Effector memory CD8-positive, alpha-beta T cell (primary cell): ENCODE measurements around the gene DNMT1.
"Not testable (repeated sequence)": the region's sequence is repeated elsewhere in the genome, so short reads cannot be mapped to it uniquely, and the experiment has no call there.

Experiments used
- ATAC-seq: fragments of 150-1000 bp; cut with Tn5 transposase; replicated peaks from 2 replicates; pipeline ENCODE4 v1.10.0; 2021; ENCODE audit warnings: mild to moderate bottlenecking, moderate library complexity
- DNase-seq, 3 experiments: peaks; one replicate each; pipeline ENCODE4 v3.0.0; 2021
- H3K27ac Mint-ChIP-seq, 2 donors: one replicate each; pipeline ENCODE4 v1.8.0; 2022; ENCODE audit warnings: mild to moderate bottlenecking in 2 of 2, mixed read lengths in 2 of 2, moderate library complexity in 2 of 2
- H3K27me3 Mint-ChIP-seq, 2 donors: one replicate each; pipeline ENCODE4 v1.8.0; 2022; ENCODE audit warnings: mixed read lengths in 2 of 2
- H3K36me3 Mint-ChIP-seq: one replicate; pipeline ENCODE4 v1.8.0; 2022; ENCODE audit warnings: mild to moderate bottlenecking, moderate library complexity, mixed read lengths; ENCODE audit not compliant: insufficient read depth
- H3K4me1 Mint-ChIP-seq, 2 donors: one replicate each; pipeline ENCODE4 v1.8.0; 2022; ENCODE audit warnings: low read depth in 2 of 2, mixed read lengths in 2 of 2
- H3K4me3 Mint-ChIP-seq, 2 donors: one replicate each; pipeline ENCODE4 v1.8.0; 2022; ENCODE audit warnings: mild to moderate bottlenecking in 2 of 2, mixed read lengths in 2 of 2, moderate library complexity in 2 of 2
- H3K9me3 Mint-ChIP-seq, 2 donors: one replicate each; pipeline ENCODE4 v1.8.0; 2022; ENCODE audit warnings: mixed read lengths in 2 of 2

The DNMT1 gene

DNA sequence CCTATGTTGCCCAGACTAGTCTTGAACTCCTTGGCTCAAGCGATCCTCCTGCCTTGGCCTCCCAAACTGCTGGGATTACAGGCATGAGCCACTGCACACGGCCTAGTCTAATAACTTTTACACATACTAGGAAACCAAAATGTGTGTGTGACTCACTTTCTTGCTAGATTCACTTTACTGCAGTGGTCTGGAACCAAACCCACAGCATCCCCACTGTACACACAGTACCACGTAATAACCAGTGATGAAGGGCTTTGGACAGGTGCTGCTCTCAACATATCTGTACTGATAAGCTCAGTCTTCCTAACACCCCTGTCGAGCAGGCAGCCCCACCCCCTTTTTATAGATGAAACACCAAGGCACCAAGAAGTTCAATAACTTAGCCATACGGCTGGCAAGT, 5.1 kb downstream of the DNMT1 start:
- DNase-seq, result no peak
- H3K4me1 Mint-ChIP-seq, result peaks cover 31 to 43% of the 10 kb centered on the region in 2 donors
- no peak overlapping the region for H3K4me3 Mint-ChIP-seq
- peaks cover 45% of the 10 kb centered on the region for H3K36me3 Mint-ChIP-seq
- peak overlapping the region; percentile 55 to 75 for H3K27ac Mint-ChIP-seq
- H3K27me3 Mint-ChIP-seq, result no peaks in the 10 kb centered on the region
- H3K9me3 Mint-ChIP-seq, result no peaks in the 10 kb centered on the region
- no peak for ATAC-seq

DNA sequence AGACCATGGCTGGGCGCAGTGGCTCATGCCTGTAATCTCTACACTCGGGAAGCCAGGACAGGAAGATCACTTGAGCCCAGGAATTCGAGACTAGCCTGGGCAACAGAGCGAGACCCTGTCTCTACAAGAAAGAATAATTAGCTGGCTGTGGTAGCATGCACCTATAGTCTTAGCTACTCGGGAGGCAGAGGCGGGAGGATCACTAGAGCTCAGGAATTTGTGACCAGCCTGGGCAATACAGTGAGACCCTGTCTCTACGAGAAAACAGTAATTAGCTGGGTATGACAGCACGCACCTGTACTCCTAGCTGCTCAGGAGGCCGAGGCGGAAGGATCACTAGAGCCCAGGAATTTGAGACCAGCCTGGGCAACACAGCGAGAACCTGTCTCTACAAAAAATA, 7.4 kb downstream of the DNMT1 start:
- DNase-seq (no peak), ATAC-seq (no peak)
- Mint-ChIP-seq H3K4me1 (peaks cover 25 to 42% of the 10 kb centered on the region in 2 donors), H3K27me3 (no peaks in the 10 kb centered on the region), H3K27ac (peak overlapping the region; percentile 68 to 71), H3K4me3 (no peak overlapping the region), H3K36me3 (peaks cover 42% of the 10 kb centered on the region), H3K9me3 (no peaks in the 10 kb centered on the region)

DNA sequence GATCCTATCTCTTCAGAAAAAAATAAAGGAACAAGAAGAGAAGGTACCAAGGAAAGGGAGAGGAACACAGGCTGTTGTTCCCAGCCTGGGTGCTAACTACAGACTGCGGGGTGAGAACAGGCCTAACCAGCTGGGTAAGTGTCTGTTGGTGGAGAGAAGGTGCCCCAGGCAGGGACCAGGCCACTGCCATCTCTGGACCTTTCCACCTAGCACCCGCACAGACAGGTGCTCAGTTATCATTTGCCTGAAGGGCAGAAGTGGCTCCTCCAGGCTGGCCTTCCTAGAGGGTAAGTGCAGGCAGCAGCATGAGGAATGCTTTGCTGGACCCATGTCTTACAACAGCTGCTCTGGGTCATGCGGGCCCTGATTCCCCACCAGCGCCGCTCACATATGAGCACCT, 10.1 kb downstream of the DNMT1 start:
- Mint-ChIP-seq H3K27me3 (no peaks in the 10 kb centered on the region), H3K27ac (peak overlapping the region; percentile 75 to 81), H3K4me1 (peaks cover 20 to 33% of the 10 kb centered on the region in 2 donors), H3K9me3 (no peaks in the 10 kb centered on the region), H3K36me3 (peaks cover 49% of the 10 kb centered on the region), H3K4me3 (no peak overlapping the region)
- DNase-seq (no peak), ATAC-seq (no peak)

DNA sequence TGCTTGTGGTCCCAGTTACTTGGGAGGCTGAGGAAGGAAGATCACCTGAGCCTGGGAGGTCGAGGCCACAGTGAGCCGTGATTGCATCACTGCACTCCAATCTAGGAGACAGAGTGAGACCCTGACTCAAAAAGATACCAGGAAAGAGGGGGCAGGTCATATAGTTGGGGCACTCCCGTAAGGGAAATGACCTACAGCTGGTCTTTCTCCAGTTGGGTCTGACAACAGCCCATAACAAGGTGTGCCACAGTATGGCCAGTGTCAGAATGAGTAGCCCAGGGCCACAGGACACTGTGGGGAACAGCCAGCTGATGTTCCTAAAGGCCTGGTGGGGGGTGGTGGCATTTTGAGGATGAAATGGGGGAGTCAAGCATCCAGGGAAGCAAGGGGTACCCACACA, 10.8 kb downstream of the DNMT1 start:
- Mint-ChIP-seq H3K27ac (peak overlapping the region; percentile 75 to 81), H3K27me3 (no peaks in the 10 kb centered on the region), H3K9me3 (no peaks in the 10 kb centered on the region), H3K4me1 (peaks cover 20 to 30% of the 10 kb centered on the region in 2 donors), H3K4me3 (no peak overlapping the region), H3K36me3 (peaks cover 56% of the 10 kb centered on the region)
- no peak for ATAC-seq
- DNase-seq, result no peak

GRCh38 chr19:10182847-10183246, 11.9 kb downstream of the DNMT1 start:
- peaks cover 16 to 20% of the 10 kb centered on the region in 2 donors for H3K4me1 Mint-ChIP-seq
- H3K36me3 Mint-ChIP-seq, result peaks cover 61% of the 10 kb centered on the region
- DNase-seq (no peak), ATAC-seq (no peak)
- no peak overlapping the region for H3K4me3 Mint-ChIP-seq
- H3K27ac Mint-ChIP-seq, result peak overlapping the region in 1 of 2 donors; percentile 26
- H3K27me3 Mint-ChIP-seq, result no peaks in the 10 kb centered on the region
- H3K9me3 Mint-ChIP-seq, result no peaks in the 10 kb centered on the region

DNA sequence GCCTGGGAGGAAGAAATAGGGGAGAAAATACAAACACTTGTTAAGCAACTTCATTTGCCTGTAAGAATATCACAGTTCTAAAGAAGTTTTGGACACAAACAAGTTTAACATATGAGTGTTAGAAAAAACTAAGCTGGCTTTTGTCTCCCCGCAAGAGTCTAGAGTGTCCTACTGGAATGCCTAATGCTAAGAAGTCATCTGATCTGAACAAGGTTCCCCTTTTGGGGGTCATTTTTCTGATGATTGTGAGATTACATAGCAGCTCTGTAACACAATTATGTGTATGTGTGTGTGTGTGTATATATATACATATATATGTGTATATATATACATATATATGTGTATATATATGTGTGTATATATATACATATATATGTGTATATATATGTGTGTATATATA, 12.7 kb downstream of the DNMT1 start:
- no peaks in the 10 kb centered on the region for H3K27me3 Mint-ChIP-seq
- no peak for DNase-seq

GRCh38 chr19:10180459-10180858, 14.3 kb downstream of the DNMT1 start:
- Mint-ChIP-seq H3K36me3 (peaks cover 72% of the 10 kb centered on the region), H3K4me3 (no peak overlapping the region), H3K27me3 (no peaks in the 10 kb centered on the region), H3K27ac (no peak overlapping the region), H3K4me1 (peaks cover 4 to 9% of the 10 kb centered on the region in 2 donors), H3K9me3 (no peaks in the 10 kb centered on the region)
- ATAC-seq, result no peak
- DNase-seq, result no peak

More for the DNA sequence above, 12.7 kb downstream of the DNMT1 start:
- H3K27ac Mint-ChIP-seq, result no peak overlapping the region
- H3K36me3 Mint-ChIP-seq, result peaks cover 66% of the 10 kb centered on the region
- peaks cover 8 to 13% of the 10 kb centered on the region in 2 donors for H3K4me1 Mint-ChIP-seq
- H3K9me3 Mint-ChIP-seq, result no peaks in the 10 kb centered on the region
- no peak for ATAC-seq
- H3K4me3 Mint-ChIP-seq, result no peak overlapping the region

- H3K27me3 Mint-ChIP-seq, DNase-seq, H3K4me3 Mint-ChIP-seq, H3K4me1 Mint-ChIP-seq, H3K9me3 Mint-ChIP-seq, H3K27ac Mint-ChIP-seq, ATAC-seq: not testable (repeated sequence)
- H3K36me3 Mint-ChIP-seq, result peaks cover 72% of the 10 kb centered on the region
These were observed 14.7 kb downstream of the DNMT1 start for GRCh38 chr19:10180024-10180423.

GRCh38 chr19:10173527-10173926, 21.2 kb downstream of the DNMT1 start:
- no peak for ATAC-seq
- Mint-ChIP-seq H3K36me3 (peaks cover 95% of the 10 kb centered on the region), H3K27me3 (no peaks in the 10 kb centered on the region), H3K9me3 (no peaks in the 10 kb centered on the region), H3K4me3 (no peak overlapping the region), H3K27ac (peak overlapping the region in 1 of 2 donors; percentile 3), H3K4me1 (no peaks in the 10 kb centered on the region)
- no peak for DNase-seq

DNA sequence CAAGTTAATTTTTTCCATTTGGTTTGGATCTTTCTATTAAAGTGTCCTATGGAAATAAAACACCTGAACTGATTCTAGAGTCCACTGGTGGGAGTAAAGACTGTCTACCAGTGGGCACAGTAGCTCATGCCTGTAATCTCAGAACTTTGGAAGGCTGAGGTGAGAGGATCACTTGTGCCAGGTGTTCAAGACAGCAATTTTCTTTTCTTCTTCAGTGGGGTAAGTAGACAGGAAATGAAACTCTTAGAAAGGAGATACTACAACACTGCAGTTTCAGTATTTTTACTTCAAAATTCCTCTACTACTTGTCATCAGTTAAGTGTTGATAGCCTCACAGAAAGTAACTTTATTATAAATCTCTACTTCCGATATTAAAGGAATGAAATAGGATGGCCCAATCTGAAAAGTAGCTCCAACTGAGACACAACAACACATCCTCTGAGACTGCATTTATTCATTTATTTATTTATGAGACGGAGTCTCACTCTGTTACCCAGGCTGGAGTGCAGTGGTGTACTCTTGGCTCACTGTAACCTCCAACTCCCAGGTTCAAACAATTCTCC, 26.3 kb downstream of the DNMT1 start:
- no peak overlapping the region for H3K4me3 Mint-ChIP-seq
- H3K36me3 Mint-ChIP-seq, result peaks cover 92% of the 10 kb centered on the region
- H3K4me1 Mint-ChIP-seq, result peaks cover 0 to 3% of the 10 kb centered on the region in 2 donors
- ATAC-seq (no peak), DNase-seq (no peak)
- H3K9me3 Mint-ChIP-seq, result no peaks in the 10 kb centered on the region
- H3K27ac Mint-ChIP-seq, result no peak overlapping the region
- no peaks in the 10 kb centered on the region for H3K27me3 Mint-ChIP-seq

GRCh38 chr19:10167459-10167858, 27.3 kb downstream of the DNMT1 start:
- H3K4me3 Mint-ChIP-seq, result no peak overlapping the region
- H3K27me3 Mint-ChIP-seq, result no peaks in the 10 kb centered on the region
- DNase-seq (no peak), ATAC-seq (no peak)
- H3K9me3 Mint-ChIP-seq, result no peaks in the 10 kb centered on the region
- no peak overlapping the region for H3K27ac Mint-ChIP-seq
- peaks cover 0 to 3% of the 10 kb centered on the region in 2 donors for H3K4me1 Mint-ChIP-seq
- peaks cover 91% of the 10 kb centered on the region for H3K36me3 Mint-ChIP-seq

- H3K27me3 Mint-ChIP-seq, H3K27ac Mint-ChIP-seq, H3K4me3 Mint-ChIP-seq, ATAC-seq, H3K4me1 Mint-ChIP-seq, DNase-seq, H3K9me3 Mint-ChIP-seq: not testable (repeated sequence)
- peaks cover 94% of the 10 kb centered on the region for H3K36me3 Mint-ChIP-seq
These were observed 28.3 kb downstream of the DNMT1 start for GRCh38 chr19:10166501-10166900.

GRCh38 chr19:10166046-10166445, 28.7 kb downstream of the DNMT1 start:
- no peak overlapping the region for H3K4me3 Mint-ChIP-seq
- no peaks in the 10 kb centered on the region for H3K9me3 Mint-ChIP-seq
- ATAC-seq (no peak), DNase-seq (no peak)
- H3K27me3 Mint-ChIP-seq, result no peaks in the 10 kb centered on the region
- peaks cover 93% of the 10 kb centered on the region for H3K36me3 Mint-ChIP-seq
- H3K4me1 Mint-ChIP-seq, result peaks cover 0 to 3% of the 10 kb centered on the region in 2 donors
- peak overlapping the region in 1 of 2 donors; percentile 35 for H3K27ac Mint-ChIP-seq

GRCh38 chr19:10163536-10163935, 31.2 kb downstream of the DNMT1 start:
- no peak overlapping the region for H3K27ac Mint-ChIP-seq
- no peak for DNase-seq
- peaks cover 93% of the 10 kb centered on the region for H3K36me3 Mint-ChIP-seq
- no peak overlapping the region for H3K4me3 Mint-ChIP-seq
- ATAC-seq, result no peak
- H3K9me3 Mint-ChIP-seq, result no peaks in the 10 kb centered on the region
- H3K27me3 Mint-ChIP-seq, result no peaks in the 10 kb centered on the region
- H3K4me1 Mint-ChIP-seq, result peaks cover 0 to 3% of the 10 kb centered on the region in 2 donors
